SK-N-SH (cell line): ENCODE data around the gene APP. TPM values are rescaled to one million over a fixed set of nuclear protein-coding genes. Genes with fewer than 3 reads are reported as not detected.
A peak's percentile ranks its signal among the peaks of the same experiment; 100 is the strongest.

Experiments
- CTCF ChIA-PET: fragments of 300-600, 350-600 bp; formaldehyde crosslinking; extraction: SDS; loops from one replicate; lab custom pipeline; 2021; lab: Yijun Ruan, JAX
- POLR2A ChIA-PET: fragments of 350-600 bp; sonication (Branson Sonifier 250); formaldehyde crosslinking; extraction: SDS; loops from one replicate; lab custom pipeline; 2020; ENCODE audit warnings: antibody characterized with exemption, inconsistent platforms; lab: Yijun Ruan, JAX
- DNase-seq: peaks from one replicate; pipeline ENCODE4 v3.0.0; 2012
- H2AFZ ChIP-seq: fragments of 200-600 bp; sonication (generic); 2 replicates; pipeline ENCODE4 v1.8.1; 2016; ENCODE audit warnings: antibody characterized with exemption, mild to moderate bottlenecking, low read depth
- H3F3A ChIP-seq: fragments of 200-600 bp; sonication (generic); replicated peaks from 2 replicates; pipeline ENCODE3; 2016; ENCODE audit warnings: antibody characterized with exemption, mild to moderate bottlenecking; ENCODE audit not compliant: insufficient read depth
- H3K27ac ChIP-seq, 2 experiments: fragments of 200-500 bp in 1 of 2; fragments of 200-600 bp in 1 of 2; sonication (Bioruptor generic) in 1 of 2; sonication (generic), shearing (Covaris generic) in 1 of 2; 2 replicates each; pipeline versions ENCODE4 v1.5.1 to v1.6.1; 2014 to 2016; ENCODE audit warnings: low read depth in 2 of 2, inconsistent platforms in 1 of 2, low read length in 1 of 2, mild to moderate bottlenecking in 1 of 2, mixed read lengths in 1 of 2
- H3K27me3 ChIP-seq: fragments of 200-600 bp; sonication (generic), shearing (Covaris generic); 2 replicates; pipeline ENCODE4 v1.6.1; 2016; ENCODE audit warnings: mixed run types; ENCODE audit not compliant: insufficient read depth
- H3K36me3 ChIP-seq, 2 experiments: fragments of 200-500 bp in 1 of 2; fragments of 200-600 bp in 1 of 2; sonication (Bioruptor generic) in 1 of 2; sonication (generic) in 1 of 2; replicated peaks in 1 of 2; 2 replicates each; pipeline versions ENCODE3 to v1.5.1; 2014 to 2016; ENCODE audit warnings: low read length in 1 of 2, mild to moderate bottlenecking in 1 of 2; ENCODE audit not compliant: insufficient read depth in 2 of 2, control insufficient read depth in 1 of 2
- H3K4me1 ChIP-seq, 2 experiments: fragments of 200-500 bp in 1 of 2; fragments of 200-600 bp in 1 of 2; sonication (Bioruptor generic) in 1 of 2; sonication (generic), shearing (Covaris generic) in 1 of 2; 2 replicates each; pipeline versions ENCODE4 v1.5.1 to v1.6.1; 2014 to 2016; ENCODE audit warnings: low read depth in 1 of 2, low read length in 1 of 2, mixed run types in 1 of 2; ENCODE audit not compliant: insufficient read depth in 2 of 2, control insufficient read depth in 1 of 2
- H3K4me2 ChIP-seq: fragments of 200-600 bp; sonication (generic), shearing (Covaris generic); 2 replicates; pipeline ENCODE4 v1.6.1; 2017; ENCODE audit warnings: mixed run types
- H3K4me3 ChIP-seq, 2 experiments: fragments of 200-500 bp in 1 of 2; fragments of 200-600 bp in 1 of 2; sonication (Bioruptor generic) in 1 of 2; sonication (generic), shearing (Covaris generic) in 1 of 2; 2 replicates each; pipeline versions ENCODE4 v1.5.1 to v1.8.1; 2014 to 2016; ENCODE audit warnings: low read depth in 2 of 2, inconsistent platforms in 1 of 2, low read length in 1 of 2, mild to moderate bottlenecking in 1 of 2, mixed read lengths in 1 of 2, moderate library complexity in 1 of 2
- H3K79me2 ChIP-seq: fragments of 200-600 bp; sonication (generic); 2 replicates; pipeline ENCODE4 v1.8.1; 2017; ENCODE audit warnings: mild to moderate bottlenecking; ENCODE audit not compliant: insufficient read depth
- H3K9ac ChIP-seq: fragments of 200-600 bp; sonication (generic); 2 replicates; pipeline ENCODE4 v1.6.1; 2017; ENCODE audit warnings: mixed run types
- H3K9me2 ChIP-seq: fragments of 200-600 bp; sonication (generic); 2 replicates; pipeline ENCODE4 v1.6.1; 2017; ENCODE audit warnings: mixed run types
- H3K9me3 ChIP-seq: fragments of 200-600 bp; sonication (generic); 2 replicates; pipeline ENCODE4 v1.6.1; 2017; ENCODE audit warnings: mixed run types, mild to moderate bottlenecking, moderate library complexity
- H4K20me1 ChIP-seq: fragments of 200-600 bp; sonication (generic); 2 replicates; pipeline ENCODE4 v1.6.1; 2017; ENCODE audit warnings: mild to moderate bottlenecking, mixed run types; ENCODE audit not compliant: insufficient read depth
- CHD2 ChIP-seq: fragments of 150-350 bp; IDR thresholded peaks from 2 replicates; pipeline ENCODE4 v1.6.1; 2018; ENCODE audit warnings: low read length; ENCODE audit not compliant: partially characterized antibody
- EP300 ChIP-seq, 2 experiments: IDR thresholded peaks; 2 replicates each; pipeline versions ENCODE4 v1.4.0 to v1.6.1; 2012; ENCODE audit warnings: borderline replicate concordance in 1 of 2, low read depth in 1 of 2, low read length in 1 of 2
- FOXJ3 ChIP-seq: sonication (generic); formaldehyde crosslinking; IDR thresholded peaks from 2 replicates; pipeline ENCODE4 v1.5.1; 2020; ENCODE audit warnings: mild to moderate bottlenecking, missing genetic modification reagents
- FOXM1 ChIP-seq: IDR thresholded peaks from 2 replicates; pipeline ENCODE4 v1.4.0; 2012; ENCODE audit warnings: low read depth, mild to moderate bottlenecking
- GATA2 ChIP-seq: sonication (generic); formaldehyde crosslinking; IDR thresholded peaks from 2 replicates; pipeline ENCODE4 v1.5.0; 2020; ENCODE audit warnings: mild to moderate bottlenecking, missing genetic modification reagents
- JUND ChIP-seq: IDR thresholded peaks from 2 replicates; pipeline ENCODE4 v1.4.0; 2012
- MXI1 ChIP-seq: IDR thresholded peaks from 2 replicates; pipeline ENCODE4 v1.6.1; 2012; ENCODE audit warnings: mild to moderate bottlenecking, low read depth, low read length, improper control_type of control experiment
- NFIC ChIP-seq: IDR thresholded peaks from 2 replicates; pipeline ENCODE4 v1.4.0; 2012; ENCODE audit warnings: borderline replicate concordance
- NRF1 ChIP-seq: IDR thresholded peaks from 2 replicates; pipeline ENCODE4 v1.6.1; 2012; ENCODE audit warnings: low read depth, mild to moderate bottlenecking, low read length
- RAD21 ChIP-seq: IDR thresholded peaks from 2 replicates; pipeline ENCODE4 v1.6.1; 2012; ENCODE audit warnings: mild to moderate bottlenecking, low read length
- RCOR1 ChIP-seq: fragments of 150-350 bp; IDR thresholded peaks from 2 replicates; pipeline ENCODE4 v1.6.1; 2017; ENCODE audit warnings: antibody characterized with exemption, low read length
- RFX5 ChIP-seq: IDR thresholded peaks from 2 replicates; pipeline ENCODE4 v1.6.1; 2012; ENCODE audit warnings: mild to moderate bottlenecking, improper control_type of control experiment, low read length
- TCF12 ChIP-seq: IDR thresholded peaks from 2 replicates; pipeline ENCODE4 v1.4.0; 2012
- TEAD4 ChIP-seq: IDR thresholded peaks from 2 replicates; pipeline ENCODE4 v1.4.0; 2012; ENCODE audit warnings: mild to moderate bottlenecking, borderline replicate concordance; ENCODE audit not compliant: insufficient read depth
- WGBS: methylation state at CpG from one replicate; pipeline ENCODE4 v1.1.6; 2017; ENCODE audit warnings: low lambda C conversion rate; 5-methylcytosine and 5-hydroxymethylcytosine counted together
- polyA plus RNA-seq, 3 experiments: library from polyadenylated mRNA; depleted of rRNA; stranded (reverse); fragments of >200 nt; gene quantifications; 2 replicates each; pipeline ENCODE4 v1.2.3, GENCODE V29; 2012
- TF ChIP-seq, protein P1 (sequence below): IDR thresholded peaks from 2 replicates; pipeline ENCODE4 v1.4.0; 2012; ENCODE audit warnings: low read depth
- TF ChIP-seq, protein P2 (sequence below): IDR thresholded peaks from 2 replicates; pipeline ENCODE4; 2012
- TF ChIP-seq, protein P3 (sequence below): IDR thresholded peaks from 2 replicates; pipeline ENCODE4 v1.4.0; 2012; ENCODE audit warnings: low read depth, borderline replicate concordance
- TF ChIP-seq, protein P4 (sequence below): fragments of 150-350 bp; IDR thresholded peaks from 2 replicates; pipeline ENCODE4 v1.6.1; 2017; ENCODE audit warnings: antibody characterized with exemption, low read length, low read depth, borderline replicate concordance
- TF ChIP-seq, protein P5 (sequence below): IDR thresholded peaks from 2 replicates; pipeline ENCODE4 v1.4.0; 2012; ENCODE audit warnings: low read depth, borderline replicate concordance

APP gene
- polyA plus RNA-seq, 1 of the 3 experiments (the other 2 are of a cell fraction), result 780 TPM

GRCh38 chr21:26126168-26126553 lies 44.4 kb downstream of the APP start:
- ChIA-PET CTCF (interaction anchor here (0.9 to 1.3 kb wide), 2 partner anchors 23 to 45 kb away, joined by 3 read pairs; partner anchors contain the start of gene APP), POLR2A (interaction anchor here (0.8 kb wide), 1 partner anchor 10 kb away, joined by 3 read pairs; no protein-coding TSS in a partner anchor)
- 87% methylated on average over 4 of the region's 4 CpGs for WGBS
- H3F3A ChIP-seq, result no peaks in the 10 kb centered on the region
- peaks cover 32 to 44% of the 10 kb centered on the region in 2 experiments; a peak in 3 of 4 replicates for H3K4me1 ChIP-seq
- peaks cover 15% of the 10 kb centered on the region for H4K20me1 ChIP-seq
- H3K27me3 ChIP-seq, result no peaks in the 10 kb centered on the region
- peaks cover 0 to 3% of the 10 kb centered on the region in 2 experiments for H3K36me3 ChIP-seq
- H2AFZ ChIP-seq, result no peak overlapping the region
- H3K79me2 ChIP-seq, result peaks cover 65% of the 10 kb centered on the region
- no peaks in the 10 kb centered on the region for H3K9me3 ChIP-seq
- H3K27ac ChIP-seq, result peak overlapping the region in 1 of 2 experiments; percentile 82; a peak in 2 of 4 replicates
- H3K4me3 ChIP-seq, result no peak overlapping the region
- H3K4me2 ChIP-seq, result no peak overlapping the region
- no peaks in the 10 kb centered on the region for H3K9me2 ChIP-seq
- TF ChIP-seq NFIC (no peak), CHD2 (no peak), RFX5 (no peak)
- TF ChIP-seq, protein P1, sequence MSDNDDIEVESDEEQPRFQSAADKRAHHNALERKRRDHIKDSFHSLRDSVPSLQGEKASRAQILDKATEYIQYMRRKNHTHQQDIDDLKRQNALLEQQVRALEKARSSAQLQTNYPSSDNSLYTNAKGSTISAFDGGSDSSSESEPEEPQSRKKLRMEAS, result no peak
- TF ChIP-seq, protein P2, sequence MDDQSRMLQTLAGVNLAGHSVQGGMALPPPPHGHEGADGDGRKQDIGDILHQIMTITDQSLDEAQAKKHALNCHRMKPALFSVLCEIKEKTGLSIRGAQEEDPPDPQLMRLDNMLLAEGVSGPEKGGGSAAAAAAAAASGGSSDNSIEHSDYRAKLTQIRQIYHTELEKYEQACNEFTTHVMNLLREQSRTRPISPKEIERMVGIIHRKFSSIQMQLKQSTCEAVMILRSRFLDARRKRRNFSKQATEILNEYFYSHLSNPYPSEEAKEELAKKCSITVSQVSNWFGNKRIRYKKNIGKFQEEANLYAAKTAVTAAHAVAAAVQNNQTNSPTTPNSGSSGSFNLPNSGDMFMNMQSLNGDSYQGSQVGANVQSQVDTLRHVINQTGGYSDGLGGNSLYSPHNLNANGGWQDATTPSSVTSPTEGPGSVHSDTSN, result no peak
- H3K9ac ChIP-seq, result no peak overlapping the region
- DNase-seq, result no peak

DNA sequence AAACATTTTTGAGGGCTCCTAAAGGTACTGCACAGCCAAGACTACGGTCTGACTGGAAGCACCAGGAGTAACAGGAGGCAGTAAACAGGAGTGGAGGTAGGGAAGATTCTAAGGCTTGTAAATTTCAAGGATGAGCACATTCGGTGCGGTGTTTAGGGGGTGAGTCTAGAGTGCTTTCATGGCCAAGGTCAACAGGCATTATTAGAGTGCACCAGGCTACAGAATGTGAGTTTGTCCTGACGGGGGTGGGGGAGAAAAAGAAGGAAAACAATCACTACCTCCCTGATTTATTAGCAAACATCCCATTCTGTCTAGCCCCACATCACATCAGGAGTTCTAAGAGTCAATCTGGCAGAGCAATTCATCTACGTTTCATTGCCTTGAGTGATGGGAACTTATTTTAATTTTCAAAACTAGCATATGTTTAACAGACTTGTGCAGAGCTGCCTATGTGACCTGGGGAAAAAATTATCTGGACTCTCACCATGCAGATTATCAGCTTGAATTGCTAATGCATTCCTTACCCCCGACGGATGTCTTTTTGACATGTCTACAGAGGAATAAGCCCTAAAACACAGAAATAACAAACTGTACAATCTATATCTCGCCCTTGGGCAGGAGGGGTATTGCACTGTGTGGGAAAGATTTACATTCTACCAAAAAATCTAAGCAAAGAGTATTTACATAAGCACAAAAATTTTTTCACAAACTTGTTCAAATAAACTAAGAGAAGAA lies 45.0 kb downstream of the APP start:
- CTCF ChIA-PET, result interaction anchor here (0.9 to 1.5 kb wide), 2 partner anchors 45 kb away, joined by 3 to 5 read pairs; partner anchors contain the start of gene APP
- Histone ChIP-seq H3K4me2 (0 out of 2 replicates have a peak overlapping the region, but pooled peaks have one; percentile 48), H3F3A (no peaks in the 10 kb centered on the region), H3K4me3 (no peak overlapping the region), H3K79me2 (peaks cover 65% of the 10 kb centered on the region), H3K4me1 (peaks cover 34 to 44% of the 10 kb centered on the region in 2 experiments; a peak in 3 of 4 replicates), H3K27ac (peak overlapping the region in 1 of 2 experiments; percentile 82; a peak in 2 of 4 replicates), H3K9me2 (no peaks in the 10 kb centered on the region), H2AFZ (no peak overlapping the region), H3K9me3 (no peaks in the 10 kb centered on the region), H3K9ac (no peak overlapping the region), H3K27me3 (no peaks in the 10 kb centered on the region), H4K20me1 (peaks cover 15% of the 10 kb centered on the region), H3K36me3 (peaks cover 0 to 3% of the 10 kb centered on the region in 2 experiments)
- WGBS, result 74% methylated on average over 8 of the region's 8 CpGs
- POLR2A ChIA-PET, result interaction anchor here (0.8 kb wide), 1 partner anchor 9 kb away, joined by 3 read pairs; no protein-coding TSS in a partner anchor
- DNase-seq, result peak; percentile 46
- TF ChIP-seq, protein P3, sequence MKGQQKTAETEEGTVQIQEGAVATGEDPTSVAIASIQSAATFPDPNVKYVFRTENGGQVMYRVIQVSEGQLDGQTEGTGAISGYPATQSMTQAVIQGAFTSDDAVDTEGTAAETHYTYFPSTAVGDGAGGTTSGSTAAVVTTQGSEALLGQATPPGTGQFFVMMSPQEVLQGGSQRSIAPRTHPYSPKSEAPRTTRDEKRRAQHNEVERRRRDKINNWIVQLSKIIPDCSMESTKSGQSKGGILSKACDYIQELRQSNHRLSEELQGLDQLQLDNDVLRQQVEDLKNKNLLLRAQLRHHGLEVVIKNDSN, result no peak
- TF ChIP-seq JUND (no peak), GATA2 (peak; percentile 60), RAD21 (no peak), TCF12 (0 out of 2 replicates have a peak, but pooled peaks have one; percentile 23), FOXM1 (no peak), EP300 (IDR thresholded peaks at IDR 0.05; ENCODE audit: borderline replicate concordance in 1 of 2, low read depth in 1 of 2, low read length in 1 of 2) (peak in 1 of 2 experiments; percentile 85; a peak in 2 of 4 replicates), TEAD4 (no peak), CHD2 (peak; percentile 50), RCOR1 (peak; percentile 86), NRF1 (no peak), MXI1 (peak; percentile 13; the same call in 1 of the 2 replicates), FOXJ3 (CRISPR knock-in tag) (0 out of 2 replicates have a peak, but pooled peaks have one; percentile 28)
- TF ChIP-seq, protein P4, sequence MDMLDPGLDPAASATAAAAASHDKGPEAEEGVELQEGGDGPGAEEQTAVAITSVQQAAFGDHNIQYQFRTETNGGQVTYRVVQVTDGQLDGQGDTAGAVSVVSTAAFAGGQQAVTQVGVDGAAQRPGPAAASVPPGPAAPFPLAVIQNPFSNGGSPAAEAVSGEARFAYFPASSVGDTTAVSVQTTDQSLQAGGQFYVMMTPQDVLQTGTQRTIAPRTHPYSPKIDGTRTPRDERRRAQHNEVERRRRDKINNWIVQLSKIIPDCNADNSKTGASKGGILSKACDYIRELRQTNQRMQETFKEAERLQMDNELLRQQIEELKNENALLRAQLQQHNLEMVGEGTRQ, result no peak
- TF ChIP-seq, protein P5, sequence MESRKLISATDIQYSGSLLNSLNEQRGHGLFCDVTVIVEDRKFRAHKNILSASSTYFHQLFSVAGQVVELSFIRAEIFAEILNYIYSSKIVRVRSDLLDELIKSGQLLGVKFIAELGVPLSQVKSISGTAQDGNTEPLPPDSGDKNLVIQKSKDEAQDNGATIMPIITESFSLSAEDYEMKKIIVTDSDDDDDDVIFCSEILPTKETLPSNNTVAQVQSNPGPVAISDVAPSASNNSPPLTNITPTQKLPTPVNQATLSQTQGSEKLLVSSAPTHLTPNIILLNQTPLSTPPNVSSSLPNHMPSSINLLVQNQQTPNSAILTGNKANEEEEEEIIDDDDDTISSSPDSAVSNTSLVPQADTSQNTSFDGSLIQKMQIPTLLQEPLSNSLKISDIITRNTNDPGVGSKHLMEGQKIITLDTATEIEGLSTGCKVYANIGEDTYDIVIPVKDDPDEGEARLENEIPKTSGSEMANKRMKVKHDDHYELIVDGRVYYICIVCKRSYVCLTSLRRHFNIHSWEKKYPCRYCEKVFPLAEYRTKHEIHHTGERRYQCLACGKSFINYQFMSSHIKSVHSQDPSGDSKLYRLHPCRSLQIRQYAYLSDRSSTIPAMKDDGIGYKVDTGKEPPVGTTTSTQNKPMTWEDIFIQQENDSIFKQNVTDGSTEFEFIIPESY, result no peak
